ENCODE results near the gene NUP58.
A peak's percentile ranks its signal among the peaks of the same experiment; 100 is the strongest.
"Not testable (repeated sequence)": the region's sequence is repeated elsewhere in the genome, so short reads cannot be mapped to it uniquely, and the experiment has no call there.

NUP58 gene

GRCh38 chr13:25300861-25301346 is 521 bp upstream of the NUP58 start:
- H3K4me2 ChIP-seq, result peak overlapping the region; percentile 75
- H3K27ac ChIP-seq, result peak overlapping the region; percentile 88
- H3K9ac ChIP-seq, result peak overlapping the region; percentile 93
- H3K4me1 ChIP-seq, result peaks cover 22% of the 10 kb centered on the region
- peaks cover 41% of the 10 kb centered on the region for H4K20me1 ChIP-seq
- H3K36me3 ChIP-seq, result peaks cover 27% of the 10 kb centered on the region
- no peak for TF ChIP-seq Cebpa-rat (IDR thresholded peaks at IDR 0.05)
- peak overlapping the region; percentile 83 for H3K4me3 ChIP-seq
- no peaks in the 10 kb centered on the region for H3K27me3 ChIP-seq
- peaks cover 7% of the 10 kb centered on the region; the same call in 1 of the 2 replicates for H3K9me3 ChIP-seq

- peaks cover 53% of the 10 kb centered on the region for H4K20me1 ChIP-seq
- H3K4me3 ChIP-seq, result peak overlapping the region; percentile 83
- peak overlapping the region; percentile 77 for H3K4me2 ChIP-seq
- peak overlapping the region; percentile 93 for H3K9ac ChIP-seq
- H3K27ac ChIP-seq, result peak overlapping the region; percentile 88
- H3K4me1 ChIP-seq, result peaks cover 22% of the 10 kb centered on the region
- peaks cover 38% of the 10 kb centered on the region for H3K36me3 ChIP-seq
- no peak for TF ChIP-seq Cebpa-rat (IDR thresholded peaks at IDR 0.05)
- peaks cover 7% of the 10 kb centered on the region; the same call in 1 of the 2 replicates for H3K9me3 ChIP-seq
- H3K27me3 ChIP-seq, result no peaks in the 10 kb centered on the region
These were observed 696 bp downstream of the NUP58 start for GRCh38 chr13:25302121-25302520.

- no peak overlapping the region for H3K4me3 ChIP-seq
- H3K4me2 ChIP-seq, result no peak overlapping the region
These were observed 5.4 kb downstream of the NUP58 start for GRCh38 chr13:25306671-25307464.

GRCh38 chr13:25310891-25311290 is 9.5 kb downstream of the NUP58 start:
- H3K27me3 ChIP-seq, result no peaks in the 10 kb centered on the region
- H3K4me1 ChIP-seq, result no peaks in the 10 kb centered on the region
- peaks cover 42% of the 10 kb centered on the region for H4K20me1 ChIP-seq
- TF ChIP-seq Cebpa-rat (IDR thresholded peaks at IDR 0.05), result no peak
- no peaks in the 10 kb centered on the region for H3K9me3 ChIP-seq
- H3K27ac ChIP-seq, result no peak overlapping the region
- peaks cover 99% of the 10 kb centered on the region for H3K36me3 ChIP-seq
- H3K4me3 ChIP-seq, result no peak overlapping the region
- H3K9ac ChIP-seq, result no peak overlapping the region
- H3K4me2 ChIP-seq, result no peak overlapping the region

More at GRCh38 chr13:25306671-25307464, 5.4 kb downstream of the NUP58 start:
- Histone ChIP-seq H3K36me3 (peaks cover 85% of the 10 kb centered on the region), H3K9ac (no peak overlapping the region), H4K20me1 (peaks cover 70% of the 10 kb centered on the region), H3K27me3 (no peaks in the 10 kb centered on the region), H3K9me3 (no peaks in the 10 kb centered on the region), H3K27ac (no peak overlapping the region), H3K4me1 (peaks cover 16% of the 10 kb centered on the region)
- no peak for TF ChIP-seq Cebpa-rat (IDR thresholded peaks at IDR 0.05)

DNA sequence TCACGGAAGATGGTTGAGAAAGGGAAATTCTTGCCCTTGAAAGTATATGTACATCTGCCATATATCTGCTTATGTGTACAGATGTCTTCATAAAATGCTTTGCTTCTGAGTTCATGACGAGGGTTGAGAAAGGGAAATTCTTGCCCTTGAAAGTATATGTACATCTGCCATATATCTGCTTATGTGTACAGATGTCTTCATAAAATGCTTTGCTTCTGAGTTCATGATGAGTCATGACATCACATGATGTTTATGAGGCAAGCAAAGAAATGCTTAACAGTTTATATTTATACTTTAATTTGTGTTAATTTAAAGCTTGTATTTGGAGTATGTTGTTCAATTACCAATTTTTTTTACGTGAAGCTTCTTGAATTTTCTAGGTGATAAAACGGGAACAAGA is 17.5 kb downstream of the NUP58 start:
- not testable (repeated sequence) for H3K27ac ChIP-seq

DNA sequence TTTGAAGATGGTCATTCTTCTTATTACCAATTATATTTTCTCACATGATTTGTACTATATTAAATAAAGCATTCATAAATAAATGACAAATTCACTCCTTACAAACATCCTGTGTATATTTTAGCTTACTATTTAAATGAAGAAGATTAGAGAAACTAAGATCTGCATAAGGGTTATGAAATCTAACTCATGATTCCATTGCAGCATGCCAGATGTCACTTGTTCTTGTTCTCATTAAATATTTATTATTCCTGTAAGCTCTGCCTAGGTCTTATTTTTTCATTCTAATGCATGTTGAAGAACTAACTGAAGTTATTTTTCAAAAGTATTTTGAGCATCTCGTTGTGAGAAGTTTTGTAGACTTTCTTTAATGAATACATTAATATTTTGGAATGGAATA is 18.3 kb downstream of the NUP58 start:
- no peak overlapping the region for H3K9ac ChIP-seq
- peaks cover 35% of the 10 kb centered on the region for H4K20me1 ChIP-seq
- no peaks in the 10 kb centered on the region for H3K9me3 ChIP-seq
- peaks cover 83% of the 10 kb centered on the region for H3K36me3 ChIP-seq
- H3K27me3 ChIP-seq, result no peaks in the 10 kb centered on the region
- H3K27ac ChIP-seq, result no peak overlapping the region
- no peak overlapping the region for H3K4me3 ChIP-seq
- no peaks in the 10 kb centered on the region for H3K4me1 ChIP-seq
- no peak for TF ChIP-seq Cebpa-rat (IDR thresholded peaks at IDR 0.05)
- H3K4me2 ChIP-seq, result no peak overlapping the region

More for the DNA sequence above, 17.5 kb downstream of the NUP58 start:
- H4K20me1 ChIP-seq, result peaks cover 35% of the 10 kb centered on the region
- H3K36me3 ChIP-seq, result peaks cover 83% of the 10 kb centered on the region
- not testable (repeated sequence) for H3K9me3 ChIP-seq, H3K9ac ChIP-seq, H3K4me1 ChIP-seq, H3K4me2 ChIP-seq, H3K27me3 ChIP-seq, H3K4me3 ChIP-seq

DNA sequence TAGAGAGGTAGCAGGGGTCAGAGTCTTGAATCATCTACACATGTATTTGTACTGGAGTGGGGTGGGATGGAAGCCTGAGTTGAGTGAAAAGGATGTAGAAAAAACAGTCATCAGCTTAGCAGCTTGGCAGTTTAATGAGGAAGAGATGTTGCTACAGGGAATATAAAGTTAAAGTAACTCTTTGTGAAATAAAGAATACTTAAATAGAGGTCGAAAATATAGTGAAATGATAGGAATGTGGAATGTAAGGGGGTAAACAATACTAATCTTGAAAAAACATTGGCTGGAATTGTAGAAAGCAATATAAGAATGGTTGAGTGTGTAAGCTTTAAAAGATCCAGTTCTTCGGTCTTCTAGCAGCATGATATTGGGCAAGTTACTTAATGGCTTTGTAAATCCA is 22.7 kb downstream of the NUP58 start:
- no peak for TF ChIP-seq Cebpa-rat (IDR thresholded peaks at IDR 0.05)
- Histone ChIP-seq H3K27me3 (no peaks in the 10 kb centered on the region), H3K9ac (no peak overlapping the region), H3K4me3 (no peak overlapping the region), H3K27ac (no peak overlapping the region), H4K20me1 (peaks cover 2% of the 10 kb centered on the region; the same call in 1 of the 2 replicates), H3K4me1 (no peaks in the 10 kb centered on the region), H3K9me3 (no peaks in the 10 kb centered on the region), H3K4me2 (no peak overlapping the region), H3K36me3 (peaks cover 83% of the 10 kb centered on the region)

- Histone ChIP-seq H3K4me2 (no peak overlapping the region), H3K27ac (no peak overlapping the region), H4K20me1 (peaks cover 28% of the 10 kb centered on the region), H3K4me1 (no peaks in the 10 kb centered on the region), H3K9me3 (no peaks in the 10 kb centered on the region), H3K4me3 (no peak overlapping the region), H3K36me3 (peaks cover 92% of the 10 kb centered on the region), H3K27me3 (no peaks in the 10 kb centered on the region), H3K9ac (no peak overlapping the region)
- no peak for TF ChIP-seq Cebpa-rat (IDR thresholded peaks at IDR 0.05)
These were observed 28.3 kb downstream of the NUP58 start for GRCh38 chr13:25329706-25330105.

- no peaks in the 10 kb centered on the region for H3K27me3 ChIP-seq
- no peak overlapping the region for H3K4me2 ChIP-seq
- H3K4me1 ChIP-seq, result no peaks in the 10 kb centered on the region
- H4K20me1 ChIP-seq, result peaks cover 36% of the 10 kb centered on the region
- H3K27ac ChIP-seq, result no peak overlapping the region
- no peak overlapping the region for H3K9ac ChIP-seq
- H3K4me3 ChIP-seq, result no peak overlapping the region
- H3K9me3 ChIP-seq, result no peaks in the 10 kb centered on the region
- H3K36me3 ChIP-seq, result peaks cover 88% of the 10 kb centered on the region
- TF ChIP-seq Cebpa-rat (IDR thresholded peaks at IDR 0.05), result no peak
These were observed 29.1 kb downstream of the NUP58 start for GRCh38 chr13:25330541-25330940.

- Histone ChIP-seq H3K4me3 (no peak overlapping the region), H3K36me3 (peaks cover 74% of the 10 kb centered on the region)
These were observed 34.4 kb downstream of the NUP58 start for GRCh38 chr13:25335856-25336255.

More at GRCh38 chr13:25335856-25336255, 34.4 kb downstream of the NUP58 start:
- no peak overlapping the region for H3K27ac ChIP-seq
- H3K4me2 ChIP-seq, result no peak overlapping the region
- TF ChIP-seq Cebpa-rat (IDR thresholded peaks at IDR 0.05), result no peak
- no peaks in the 10 kb centered on the region for H3K4me1 ChIP-seq
- no peaks in the 10 kb centered on the region for H3K9me3 ChIP-seq
- H3K27me3 ChIP-seq, result no peaks in the 10 kb centered on the region
- peaks cover 32% of the 10 kb centered on the region for H4K20me1 ChIP-seq
- no peak overlapping the region for H3K9ac ChIP-seq

All from BLaER1 (cell line).